H9 (cell line): ENCODE measurements around the gene PMP22. TPM values are rescaled to one million over a fixed set of nuclear protein-coding genes. Genes with fewer than 3 reads are reported as not detected.

Experiments
- DNase-seq: peaks from one replicate; pipeline ENCODE4 v3.0.0-alpha.2; 2017
- H2AFZ ChIP-seq: one replicate; pipeline ENCODE4 v1.6.1; 2013; ENCODE audit warnings: mild to moderate bottlenecking, low read length, control low read depth, moderate library complexity
- H2AK5ac ChIP-seq: 2 replicates; pipeline ENCODE4 v1.6.1; 2013; ENCODE audit warnings: low read length, control low read depth, mixed read lengths; ENCODE audit not compliant: insufficient read length
- H2BK120ac ChIP-seq: one replicate; pipeline ENCODE4 v1.6.1; 2013; ENCODE audit warnings: low read depth, mild to moderate bottlenecking, low read length, control low read depth, inconsistent platforms; ENCODE audit not compliant: poor library complexity, severe bottlenecking
- H2BK12ac ChIP-seq: 2 replicates; pipeline ENCODE4 v1.6.1; 2013; ENCODE audit warnings: low read length, control low read depth, mixed read lengths, low read depth; ENCODE audit not compliant: insufficient read length
- H2BK15ac ChIP-seq: 2 replicates; pipeline ENCODE4 v1.6.1; 2013; ENCODE audit warnings: low read depth, low read length, control low read depth
- H2BK20ac ChIP-seq: one replicate; pipeline ENCODE4 v1.6.1; 2013; ENCODE audit warnings: low read depth, mild to moderate bottlenecking, low read length, control low read depth, inconsistent platforms; ENCODE audit not compliant: poor library complexity, severe bottlenecking
- H2BK5ac ChIP-seq: 2 replicates; pipeline ENCODE4 v1.6.1; 2013; ENCODE audit warnings: low read length, control low read depth, mixed read lengths; ENCODE audit not compliant: insufficient read length
- H3K14ac ChIP-seq: 2 replicates; pipeline ENCODE4 v1.6.1; 2013; ENCODE audit warnings: low read length, control low read depth; ENCODE audit not compliant: insufficient read depth
- H3K18ac ChIP-seq: 2 replicates; pipeline ENCODE4 v1.6.1; 2013; ENCODE audit warnings: low read depth, mild to moderate bottlenecking, mixed read lengths, low read length, control low read depth; ENCODE audit not compliant: insufficient read length
- H3K23ac ChIP-seq: 2 replicates; pipeline ENCODE4 v1.6.1; 2013; ENCODE audit warnings: low read length, control low read depth, mixed read lengths, low read depth; ENCODE audit not compliant: insufficient read length
- H3K23me2 ChIP-seq: 2 replicates; pipeline ENCODE4 v1.6.1; 2013; ENCODE audit warnings: low read depth, mild to moderate bottlenecking, mixed read lengths, low read length, control low read depth; ENCODE audit not compliant: insufficient read length, poor library complexity, severe bottlenecking
- H3K27ac ChIP-seq: 2 replicates; pipeline ENCODE4 v1.5.1; 2013; ENCODE audit warnings: low read length, control low read depth, mixed read lengths, low read depth; ENCODE audit not compliant: insufficient read length
- H3K27me3 ChIP-seq: 2 replicates; pipeline ENCODE4 v1.6.1; 2013; ENCODE audit warnings: low read length, control low read depth, inconsistent platforms; ENCODE audit not compliant: insufficient read depth
- H3K4ac ChIP-seq: 2 replicates; pipeline ENCODE4 v1.6.1; 2013; ENCODE audit warnings: low read depth, mild to moderate bottlenecking, control low read depth, inconsistent platforms, low read length, moderate library complexity
- H3K4me1 ChIP-seq: 2 replicates; pipeline ENCODE4 v1.6.1; 2013; ENCODE audit warnings: low read length, control low read depth, inconsistent platforms; ENCODE audit not compliant: insufficient read depth
- H3K4me2 ChIP-seq: 2 replicates; pipeline ENCODE4 v1.6.1; 2013; ENCODE audit warnings: low read length, control low read depth, mixed read lengths; ENCODE audit not compliant: insufficient read length, insufficient read depth
- H3K56ac ChIP-seq: 2 replicates; pipeline ENCODE4 v1.6.1; 2013; ENCODE audit warnings: low read depth, mild to moderate bottlenecking, mixed read lengths, low read length, control low read depth; ENCODE audit not compliant: insufficient read length
- H3K79me1 ChIP-seq: 2 replicates; pipeline ENCODE4 v1.6.1; 2013; ENCODE audit warnings: low read depth, mild to moderate bottlenecking, moderate library complexity, low read length, control low read depth, inconsistent platforms; ENCODE audit not compliant: insufficient read depth, poor library complexity, severe bottlenecking
- H3K79me2 ChIP-seq: 2 replicates; pipeline ENCODE4 v1.6.1; 2013; ENCODE audit warnings: low read length, control low read depth, inconsistent platforms; ENCODE audit not compliant: insufficient read depth
- H3K9ac ChIP-seq: 2 replicates; pipeline ENCODE4 v1.6.1; 2013; ENCODE audit warnings: low read length, control low read depth, mixed read lengths; ENCODE audit not compliant: insufficient read length; ENCODE audit errors: extremely low read depth
- H3K9me3 ChIP-seq: one replicate; pipeline ENCODE4 v1.6.1; 2013; ENCODE audit warnings: low read depth, low read length, inconsistent platforms; ENCODE audit not compliant: control insufficient read depth
- H3T11ph ChIP-seq: one replicate; pipeline ENCODE4 v1.6.1; 2013; ENCODE audit warnings: mild to moderate bottlenecking, low read length, control low read depth, inconsistent platforms
- H4K20me1 ChIP-seq: one replicate; pipeline ENCODE4 v1.6.1; 2013; ENCODE audit not compliant: control insufficient read depth, insufficient read length, insufficient read depth
- H4K5ac ChIP-seq: 2 replicates; pipeline ENCODE4 v1.6.1; 2013; ENCODE audit warnings: low read depth, mild to moderate bottlenecking, mixed read lengths, low read length, control low read depth; ENCODE audit not compliant: insufficient read length
- H4K8ac ChIP-seq: replicated peaks from 2 replicates; pipeline ENCODE4 v1.6.1; 2013; ENCODE audit warnings: low read length, control low read depth, mixed read lengths, low read depth; ENCODE audit not compliant: insufficient read length
- H4K91ac ChIP-seq: 2 replicates; pipeline ENCODE4 v1.6.1; 2013; ENCODE audit warnings: low read depth, mild to moderate bottlenecking, moderate library complexity, mixed read lengths, low read length, control low read depth; ENCODE audit not compliant: insufficient read length
- H3K27ac Mint-ChIP-seq, 3 experiments: 2 replicates in 2 of 3; 3 replicates in 1 of 3; pipeline ENCODE4 v1.8.0; 2020 to 2021; ENCODE audit warnings: mixed read lengths in 3 of 3, mild to moderate bottlenecking in 1 of 3, moderate library complexity in 1 of 3
- H3K27me3 Mint-ChIP-seq: 2 replicates; pipeline ENCODE4 v1.8.0; 2021; ENCODE audit warnings: low read depth, mild to moderate bottlenecking, moderate library complexity, mixed read lengths
- H3K36me3 Mint-ChIP-seq, 3 experiments: 2 replicates in 2 of 3; 3 replicates in 1 of 3; pipeline ENCODE4 v1.8.0; 2020 to 2021; ENCODE audit warnings: low read depth in 3 of 3, mixed read lengths in 3 of 3; ENCODE audit not compliant: insufficient read depth in 1 of 3
- H3K4me1 Mint-ChIP-seq, 2 experiments: 2 replicates each; pipeline ENCODE4 v1.8.0; 2020; ENCODE audit warnings: mixed read lengths in 2 of 2
- H3K4me3 Mint-ChIP-seq, 2 experiments: 2 replicates in 1 of 2; 3 replicates in 1 of 2; pipeline ENCODE4 v1.8.0; 2020 to 2021; ENCODE audit warnings: mild to moderate bottlenecking in 2 of 2, mixed read lengths in 2 of 2, moderate library complexity in 1 of 2
- H3K9me3 Mint-ChIP-seq, 2 experiments: 2 replicates in 1 of 2; 3 replicates in 1 of 2; pipeline ENCODE4 v1.8.0; 2020; ENCODE audit warnings: mild to moderate bottlenecking in 2 of 2, mixed read lengths in 2 of 2, moderate library complexity in 1 of 2
- WGBS: extraction: QIAGEN DNeasy Blood & Tissue Kit; methylation state at CpG from one replicate; pipeline ENCODE4 v1.1.7; 2013; ENCODE audit warnings: missing lambda C conversion rate, low lambda C conversion rate, mixed read lengths; ENCODE audit not compliant: insufficient read length; ENCODE audit errors: extremely low coverage; 5-methylcytosine and 5-hydroxymethylcytosine counted together
- total RNA-seq: library from RNA; stranded (reverse); gene quantifications from 2 replicates; pipeline ENCODE4 v1.2.1, GENCODE V29; 2021
- TF ChIP-seq, protein P1 (sequence below): fragments of 200-600 bp; sonication (generic); conservative IDR thresholded peaks from 3 replicates; pipeline ENCODE4 v1.8.0; 2021; ENCODE audit warnings: antibody characterized with exemption, mild to moderate bottlenecking

PMP22 gene
- total RNA-seq, 1 experiment from 2014 or later, result 1.5 TPM

DNA sequence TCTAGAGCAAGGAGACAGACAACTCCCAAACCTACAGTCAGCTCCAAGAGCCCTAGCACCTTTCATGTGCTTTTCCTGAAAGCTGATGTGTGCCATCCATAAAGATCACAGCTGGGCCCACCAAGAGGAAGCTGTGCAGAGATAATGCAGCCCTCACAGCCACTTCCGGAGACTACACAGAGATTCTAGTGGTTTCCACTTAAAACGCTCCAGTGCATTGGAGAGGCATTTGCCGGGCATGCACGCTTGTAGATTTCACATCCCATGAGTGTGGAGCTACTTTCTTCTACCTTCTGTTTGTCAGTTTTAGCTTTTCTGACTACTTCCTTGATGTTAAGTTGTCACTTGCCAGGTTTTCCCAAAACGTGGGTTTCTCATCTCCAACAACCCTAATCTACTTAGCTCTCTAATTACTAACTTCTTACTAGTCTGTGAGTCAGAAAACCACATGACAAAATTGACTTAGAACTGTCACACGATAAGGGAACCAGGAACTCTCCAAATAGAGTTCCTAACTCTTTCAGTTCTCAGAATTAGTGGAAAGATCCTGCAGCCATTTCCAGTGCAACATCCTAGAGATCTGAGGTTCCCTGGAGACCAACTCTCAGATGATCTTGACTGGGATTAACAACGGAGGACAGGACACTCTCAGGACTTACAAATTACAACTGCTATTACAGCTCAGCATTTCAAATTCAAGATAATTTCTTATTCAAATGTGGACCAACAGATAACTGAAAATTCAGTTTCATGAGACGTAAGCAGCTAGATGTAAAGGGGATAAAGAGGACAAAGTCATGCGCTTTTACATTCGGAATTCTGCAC, 28.6 kb downstream of the PMP22 start:
- Histone ChIP-seq H3T11ph (no peak overlapping the region), H3K27ac (no peak overlapping the region), H3K23me2 (no peaks in the 10 kb centered on the region), H3K79me2 (no peaks in the 10 kb centered on the region), H2AFZ (no peak overlapping the region), H3K9ac (no peak overlapping the region), H3K56ac (no peak overlapping the region), H3K79me1 (no peaks in the 10 kb centered on the region), H3K27me3 (no peaks in the 10 kb centered on the region), H3K4me1 (peaks cover 4% of the 10 kb centered on the region; the same call in 1 of the 2 replicates), H2BK20ac (no peak overlapping the region), H3K14ac (no peak overlapping the region), H3K4ac (no peak overlapping the region), H2BK5ac (no peak overlapping the region), H4K91ac (no peak overlapping the region), H2BK120ac (no peak overlapping the region), H4K8ac (no peak overlapping the region), H2BK15ac (no peak overlapping the region), H2AK5ac (no peak overlapping the region), H4K20me1 (no peaks in the 10 kb centered on the region), H3K23ac (no peak overlapping the region), H3K18ac (no peak overlapping the region), H3K4me2 (no peak overlapping the region), H2BK12ac (no peak overlapping the region), H4K5ac (no peak overlapping the region), H3K9me3 (no peaks in the 10 kb centered on the region)
- peaks cover 2 to 3% of the 10 kb centered on the region in 2 experiments; a peak in 3 of 4 replicates for H3K4me1 Mint-ChIP-seq
- peaks cover 2% of the 10 kb centered on the region; the same call in 1 of the 2 replicates for H3K27me3 Mint-ChIP-seq
- H3K27ac Mint-ChIP-seq, result no peak overlapping the region; a peak in 1 of 7 replicates
- H3K4me3 Mint-ChIP-seq, result no peak overlapping the region
- WGBS, result no CpG with 5 or more reads among the region's 10 CpGs
- peak; percentile 31 for DNase-seq
- TF ChIP-seq, protein P1, sequence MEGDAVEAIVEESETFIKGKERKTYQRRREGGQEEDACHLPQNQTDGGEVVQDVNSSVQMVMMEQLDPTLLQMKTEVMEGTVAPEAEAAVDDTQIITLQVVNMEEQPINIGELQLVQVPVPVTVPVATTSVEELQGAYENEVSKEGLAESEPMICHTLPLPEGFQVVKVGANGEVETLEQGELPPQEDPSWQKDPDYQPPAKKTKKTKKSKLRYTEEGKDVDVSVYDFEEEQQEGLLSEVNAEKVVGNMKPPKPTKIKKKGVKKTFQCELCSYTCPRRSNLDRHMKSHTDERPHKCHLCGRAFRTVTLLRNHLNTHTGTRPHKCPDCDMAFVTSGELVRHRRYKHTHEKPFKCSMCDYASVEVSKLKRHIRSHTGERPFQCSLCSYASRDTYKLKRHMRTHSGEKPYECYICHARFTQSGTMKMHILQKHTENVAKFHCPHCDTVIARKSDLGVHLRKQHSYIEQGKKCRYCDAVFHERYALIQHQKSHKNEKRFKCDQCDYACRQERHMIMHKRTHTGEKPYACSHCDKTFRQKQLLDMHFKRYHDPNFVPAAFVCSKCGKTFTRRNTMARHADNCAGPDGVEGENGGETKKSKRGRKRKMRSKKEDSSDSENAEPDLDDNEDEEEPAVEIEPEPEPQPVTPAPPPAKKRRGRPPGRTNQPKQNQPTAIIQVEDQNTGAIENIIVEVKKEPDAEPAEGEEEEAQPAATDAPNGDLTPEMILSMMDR, result no peak
- H3K9me3 Mint-ChIP-seq, result no peaks in the 10 kb centered on the region
- no peaks in the 10 kb centered on the region for H3K36me3 Mint-ChIP-seq
